DOHH2 (cell line): ENCODE measurements around the gene CLEC18B.

Experiments
- CTCF ChIP-seq: fragments of 200-600 bp; sonication (generic); IDR thresholded peaks from one replicate; pipeline ENCODE4 v1.5.1; 2014; ENCODE audit warnings: antibody characterized with exemption, mild to moderate bottlenecking, low read depth, low read length; ENCODE audit not compliant: poor library complexity, severe bottlenecking
- EZH2phosphoT487 ChIP-seq: fragments of 200-600 bp; sonication (generic); IDR thresholded peaks from 2 replicates; pipeline ENCODE4 v1.6.1; 2017; ENCODE audit warnings: borderline replicate concordance, mild to moderate bottlenecking, antibody characterized with exemption, low read length, moderate library complexity, mixed read lengths

DNA sequence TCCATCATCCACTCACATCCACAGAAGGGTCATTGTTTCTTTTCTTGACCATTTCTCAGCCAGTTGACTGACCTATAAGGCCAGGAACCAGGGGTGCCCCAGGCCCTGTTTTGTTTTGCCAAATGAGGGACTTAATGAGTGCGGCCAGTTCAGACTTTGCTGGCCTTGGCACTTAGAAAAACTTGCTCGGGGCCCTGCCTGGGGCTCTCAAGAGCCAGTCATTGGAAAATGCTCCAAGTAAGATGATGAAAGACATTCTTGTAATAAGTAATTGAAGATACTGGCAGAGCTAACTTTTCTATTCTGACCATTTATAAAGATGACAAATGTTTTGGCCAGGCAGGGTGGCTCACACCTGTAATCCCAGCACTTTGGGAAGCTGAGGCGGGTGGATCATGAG lies 29.0 kb upstream of the CLEC18B start:
- TF ChIP-seq CTCF, result no peak
- TF ChIP-seq EZH2phosphoT487, result no peak
